ENCODE measurements around the gene TTC23. TPM values are rescaled to one million over a fixed set of nuclear protein-coding genes. Genes with fewer than 3 reads are reported as not detected.

TTC23 gene
- total and polyA plus RNA-seq, 9 of the 15 experiments (the other 6 are each of a cell fraction or from before 2014, with no cell fraction given), result 0.41 to 4.5 (median 2.5) TPM

- no peak for TF ChIP-seq TSHZ1 (CRISPR knock-in tag; IDR thresholded peaks at IDR 0.05)
- TF ChIP-seq ZBTB7A (IDR thresholded peaks at IDR 0.05; ENCODE audit: borderline replicate concordance, control insufficient read depth, low read depth, low read length), result no peak
- TF ChIP-seq KLF6 (CRISPR knock-in tag; IDR thresholded peaks at IDR 0.05; ENCODE audit: borderline replicate concordance), result no peak
- no peak for TF ChIP-seq ZFP91 (CRISPR knock-in tag; IDR thresholded peaks at IDR 0.05)
- no peak for TF ChIP-seq SPI1 (IDR thresholded peaks at IDR 0.05; ENCODE audit: borderline replicate concordance, low read depth, low read length)
- TF ChIP-seq MTA2 (IDR thresholded peaks at IDR 0.05; ENCODE audit: low read depth), result no peak
Observed at GRCh38 chr15:99187936-99188335, 61.4 kb downstream of the TTC23 start (continued).

Data from K562 (cell line).